ENCODE results near the gene ADRM1. TPM values are rescaled to one million over a fixed set of nuclear protein-coding genes. Genes with fewer than 3 reads are reported as not detected.

The ADRM1 gene
- total RNA-seq, 5 donors from 2014 or later (not counting 1 experiment from before 2014, with no cell fraction given): 44.7 to 80.3 (median 72.9) TPM

DNA sequence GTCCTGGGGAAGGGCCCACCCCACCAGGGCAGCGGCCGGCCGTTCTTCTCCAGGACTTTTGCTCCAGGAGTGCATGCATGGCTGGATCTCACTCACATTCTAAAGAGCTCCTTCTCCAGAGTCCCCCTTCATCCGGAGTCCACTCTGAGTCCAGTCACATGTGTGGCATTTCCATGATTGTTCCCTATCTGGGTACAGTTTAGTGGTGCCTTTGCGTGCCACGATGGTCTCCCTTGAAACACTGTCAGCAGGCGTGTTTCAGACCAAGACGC is 43.6 kb upstream of the ADRM1 start:
- peaks cover 48 to 76% of the 10 kb centered on the region in 2 donors for H3K36me3 ChIP-seq (ENCODE audit: control insufficient read depth in 2 of 2, extremely low read depth in 1 of 2, insufficient read depth in 1 of 2, low read length in 1 of 2)

DNA sequence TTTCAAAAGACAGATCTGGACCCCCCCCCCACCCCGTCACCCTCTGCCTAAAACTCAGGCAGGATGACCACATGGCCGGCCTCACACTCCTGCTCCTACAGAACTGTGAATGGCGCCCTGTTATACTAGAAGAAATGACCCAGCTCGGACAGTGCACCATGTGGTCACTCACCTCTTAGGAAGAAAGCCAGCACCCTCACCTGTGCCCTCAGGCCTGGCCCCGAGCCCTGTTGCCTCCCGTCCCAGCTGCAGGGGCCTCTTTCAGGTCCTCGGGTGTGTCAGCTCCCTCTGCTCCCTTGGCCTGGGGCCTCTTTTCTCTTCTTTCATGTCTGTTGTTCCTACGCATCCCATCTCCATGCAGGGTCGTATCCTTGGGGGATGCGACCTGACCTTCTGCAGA is 40.7 kb upstream of the ADRM1 start:
- ChIA-PET POLR2A (no interaction called here), CTCF (no interaction called here)
- ATAC-seq (replicated peaks in 1 of 4): no peak
- Histone ChIP-seq H3K4me3 (ENCODE audit: control insufficient read depth in 1 of 2, extremely low read depth in 1 of 2, low read length in 1 of 2) (no peak overlapping the region), H3K27me3 (replicated peaks in 1 of 2; ENCODE audit: control insufficient read depth in 2 of 2, extremely low read depth in 1 of 2, insufficient read depth in 2 of 2, low read length in 1 of 2) (no peaks in the 10 kb centered on the region), H3K9me3 (no peaks in the 10 kb centered on the region), H3K36me3 (ENCODE audit: control insufficient read depth in 2 of 2, extremely low read depth in 1 of 2, insufficient read depth in 1 of 2, low read length in 1 of 2) (peaks cover 45 to 87% of the 10 kb centered on the region in 2 donors), H3K4me1 (ENCODE audit: control insufficient read depth in 1 of 2, extremely low read depth in 1 of 2, insufficient read depth in 2 of 2, low read length in 2 of 2) (no peaks in the 10 kb centered on the region), H3K27ac (ENCODE audit: low read length) (no peak overlapping the region)
- Mint-ChIP-seq H3K4me3 (no peak overlapping the region), H3K4me1 (no peaks in the 10 kb centered on the region), H3K27me3 (no peaks in the 10 kb centered on the region), H3K36me3 (peaks cover 47% of the 10 kb centered on the region), H3K27ac (no peak overlapping the region), H3K9me3 (no peaks in the 10 kb centered on the region)
- DNase-seq: no peak
- 97% methylated on average over 10 of the region's 10 CpGs for WGBS (ENCODE audit: insufficient coverage)

More for the DNA sequence above, 43.6 kb upstream of the ADRM1 start:
- no peaks in the 10 kb centered on the region for H3K9me3 Mint-ChIP-seq
- POLR2A ChIA-PET: no interaction called here
- no peak for ATAC-seq (replicated peaks in 1 of 4)
- CTCF ChIA-PET: no interaction called here
- 94% methylated on average over 8 of the region's 8 CpGs for WGBS (ENCODE audit: insufficient coverage)
- no peak for DNase-seq
- Histone ChIP-seq H3K27ac (ENCODE audit: low read length) (no peak overlapping the region), H3K9me3 (no peaks in the 10 kb centered on the region), H3K4me3 (ENCODE audit: control insufficient read depth in 1 of 2, extremely low read depth in 1 of 2, low read length in 1 of 2) (no peak overlapping the region), H3K27me3 (replicated peaks in 1 of 2; ENCODE audit: control insufficient read depth in 2 of 2, extremely low read depth in 1 of 2, insufficient read depth in 2 of 2, low read length in 1 of 2) (no peaks in the 10 kb centered on the region), H3K4me1 (ENCODE audit: control insufficient read depth in 1 of 2, extremely low read depth in 1 of 2, insufficient read depth in 2 of 2, low read length in 2 of 2) (no peaks in the 10 kb centered on the region)
- H3K4me3 Mint-ChIP-seq: no peak overlapping the region
- H3K4me1 Mint-ChIP-seq: peaks cover 4 to 8% (median 6%) of the 10 kb centered on the region in 3 donors
- H3K36me3 Mint-ChIP-seq: peaks cover 34% of the 10 kb centered on the region
- H3K27ac Mint-ChIP-seq: no peak overlapping the region
- H3K27me3 Mint-ChIP-seq: no peaks in the 10 kb centered on the region

DNA sequence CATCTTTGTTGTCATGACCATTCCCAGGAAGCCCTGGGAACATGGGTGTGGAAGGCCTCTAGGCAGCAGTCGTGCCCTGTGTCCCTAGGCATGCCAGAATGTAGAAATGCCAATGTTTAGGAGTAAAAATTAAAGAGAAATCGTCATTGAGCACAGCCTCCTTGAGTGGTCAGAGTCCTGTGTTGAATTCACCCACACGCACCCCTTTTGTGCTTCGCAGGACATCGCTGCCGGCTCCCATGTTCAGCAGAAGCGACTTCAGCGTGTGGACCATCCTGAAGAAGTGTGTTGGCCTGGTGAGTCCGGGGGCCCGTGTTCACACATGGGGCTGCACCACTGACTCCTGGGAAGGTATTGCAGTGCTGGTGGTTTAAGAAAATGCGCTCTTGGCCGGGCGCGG is 39.4 kb upstream of the ADRM1 start:
- WGBS (ENCODE audit: insufficient coverage): 94% methylated on average over 5 of the region's 14 CpGs
- no peaks in the 10 kb centered on the region for H3K9me3 ChIP-seq
- CTCF ChIA-PET: no interaction called here
- POLR2A ChIA-PET: no interaction called here
- Mint-ChIP-seq H3K27me3 (no peaks in the 10 kb centered on the region), H3K4me3 (no peak overlapping the region), H3K4me1 (no peaks in the 10 kb centered on the region), H3K27ac (no peak overlapping the region), H3K9me3 (no peaks in the 10 kb centered on the region), H3K36me3 (peaks cover 49% of the 10 kb centered on the region)
- no peak for DNase-seq
- no peaks in the 10 kb centered on the region for H3K4me1 ChIP-seq (ENCODE audit: control insufficient read depth in 1 of 2, extremely low read depth in 1 of 2, insufficient read depth in 2 of 2, low read length in 2 of 2)
- H3K27ac ChIP-seq (ENCODE audit: low read length): no peak overlapping the region
- H3K4me3 ChIP-seq (ENCODE audit: control insufficient read depth in 1 of 2, extremely low read depth in 1 of 2, low read length in 1 of 2): no peak overlapping the region
- H3K36me3 ChIP-seq (ENCODE audit: control insufficient read depth in 2 of 2, extremely low read depth in 1 of 2, insufficient read depth in 1 of 2, low read length in 1 of 2): peaks cover 36 to 82% of the 10 kb centered on the region in 2 donors
- no peaks in the 10 kb centered on the region for H3K27me3 ChIP-seq (replicated peaks in 1 of 2; ENCODE audit: control insufficient read depth in 2 of 2, extremely low read depth in 1 of 2, insufficient read depth in 2 of 2, low read length in 1 of 2)
- ATAC-seq (replicated peaks in 1 of 4): no peak

DNA sequence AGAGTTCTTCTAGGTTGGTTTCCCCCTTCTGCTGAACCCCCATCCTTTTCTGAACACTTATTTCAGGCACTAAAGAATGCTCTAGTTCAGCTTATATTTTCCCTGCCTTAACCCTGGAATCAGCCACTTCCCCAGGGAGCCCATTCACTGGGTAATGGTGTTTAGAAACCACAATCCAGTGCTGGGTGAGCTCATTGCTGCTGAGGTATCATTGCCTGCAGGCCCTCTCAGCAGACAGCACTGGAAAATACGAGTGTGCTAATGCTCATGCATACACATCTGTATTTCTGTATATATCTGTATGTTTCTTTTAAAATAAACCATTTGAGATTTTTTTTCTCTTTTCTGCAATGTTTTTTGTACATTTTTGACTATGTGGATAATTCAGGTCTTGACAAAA is 37.4 kb upstream of the ADRM1 start:
- Mint-ChIP-seq H3K4me3 (no peak overlapping the region), H3K36me3 (peaks cover 43% of the 10 kb centered on the region), H3K9me3 (no peaks in the 10 kb centered on the region), H3K27ac (no peak overlapping the region), H3K4me1 (no peaks in the 10 kb centered on the region), H3K27me3 (no peaks in the 10 kb centered on the region)
- Histone ChIP-seq H3K27ac (ENCODE audit: low read length) (no peak overlapping the region), H3K27me3 (replicated peaks in 1 of 2; ENCODE audit: control insufficient read depth in 2 of 2, extremely low read depth in 1 of 2, insufficient read depth in 2 of 2, low read length in 1 of 2) (no peaks in the 10 kb centered on the region), H3K4me3 (ENCODE audit: control insufficient read depth in 1 of 2, extremely low read depth in 1 of 2, low read length in 1 of 2) (no peak overlapping the region), H3K4me1 (ENCODE audit: control insufficient read depth in 1 of 2, extremely low read depth in 1 of 2, insufficient read depth in 2 of 2, low read length in 2 of 2) (no peaks in the 10 kb centered on the region), H3K9me3 (no peaks in the 10 kb centered on the region), H3K36me3 (ENCODE audit: control insufficient read depth in 2 of 2, extremely low read depth in 1 of 2, insufficient read depth in 1 of 2, low read length in 1 of 2) (peaks cover 40 to 69% of the 10 kb centered on the region in 2 donors)
- ATAC-seq (replicated peaks in 1 of 4) (no peak), DNase-seq (no peak)
- CTCF ChIA-PET: no interaction called here
- no CpG with 5 or more reads among the region's 1 CpG for WGBS (ENCODE audit: insufficient coverage)
- POLR2A ChIA-PET: no interaction called here

DNA sequence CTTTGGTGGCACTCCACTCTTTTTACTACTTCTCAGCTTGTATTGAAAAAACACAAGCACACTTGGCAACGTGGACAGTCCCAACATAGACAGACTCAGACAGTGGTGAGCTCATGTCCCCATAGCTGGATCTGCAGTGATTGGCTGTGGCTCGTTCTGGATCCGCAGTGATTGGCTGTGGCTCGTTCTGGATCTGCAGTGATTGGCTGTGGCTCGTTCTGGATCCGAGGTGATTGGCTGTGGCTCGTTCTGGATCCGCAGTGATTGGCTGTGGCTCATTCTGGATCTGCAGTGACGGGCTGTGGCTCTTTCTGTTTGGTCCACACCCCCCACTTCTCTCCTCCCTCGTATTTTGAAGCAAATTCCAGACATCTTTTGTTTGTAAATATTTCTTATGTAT is 36.5 kb upstream of the ADRM1 start:
- H3K4me1 Mint-ChIP-seq: no peaks in the 10 kb centered on the region

DNA sequence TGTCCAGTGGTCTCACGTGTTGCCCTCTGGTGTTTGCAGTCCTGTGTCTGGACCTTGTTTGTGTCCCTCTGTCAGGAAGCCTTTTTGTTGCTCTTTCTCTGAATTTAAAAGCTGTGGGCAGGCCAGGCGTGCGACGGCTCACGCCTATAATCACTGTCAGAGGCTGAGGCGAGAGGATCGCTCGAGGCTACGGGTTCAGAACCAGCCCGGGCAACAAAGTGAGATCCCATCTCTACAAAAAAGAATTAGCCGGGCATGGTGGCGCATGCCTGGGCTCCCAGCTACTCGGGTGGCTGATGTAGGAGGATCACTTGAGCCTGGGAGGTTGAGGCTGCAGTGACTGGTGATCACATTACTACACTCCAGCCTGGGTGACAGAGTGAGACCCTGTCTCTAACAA is 35.9 kb upstream of the ADRM1 start:
- Histone ChIP-seq H3K4me1 (ENCODE audit: control insufficient read depth in 1 of 2, extremely low read depth in 1 of 2, insufficient read depth in 2 of 2, low read length in 2 of 2) (no peaks in the 10 kb centered on the region), H3K27me3 (replicated peaks in 1 of 2; ENCODE audit: control insufficient read depth in 2 of 2, extremely low read depth in 1 of 2, insufficient read depth in 2 of 2, low read length in 1 of 2) (no peaks in the 10 kb centered on the region), H3K9me3 (no peaks in the 10 kb centered on the region), H3K36me3 (ENCODE audit: control insufficient read depth in 2 of 2, extremely low read depth in 1 of 2, insufficient read depth in 1 of 2, low read length in 1 of 2) (peaks cover 29 to 61% of the 10 kb centered on the region in 2 donors), H3K4me3 (ENCODE audit: control insufficient read depth in 1 of 2, extremely low read depth in 1 of 2, low read length in 1 of 2) (no peak overlapping the region), H3K27ac (ENCODE audit: low read length) (no peak overlapping the region)
- no peak for DNase-seq
- H3K9me3 Mint-ChIP-seq: no peaks in the 10 kb centered on the region
- no peak for ATAC-seq (replicated peaks in 1 of 4)
- no peaks in the 10 kb centered on the region for H3K4me1 Mint-ChIP-seq
- H3K27me3 Mint-ChIP-seq: no peaks in the 10 kb centered on the region
- peak overlapping the region in 1 of 2 donors; percentile 44 for H3K27ac Mint-ChIP-seq
- CTCF ChIA-PET: no interaction called here
- no peak overlapping the region for H3K4me3 Mint-ChIP-seq
- H3K36me3 Mint-ChIP-seq: peaks cover 34% of the 10 kb centered on the region
- WGBS (ENCODE audit: insufficient coverage): 95% methylated on average over 4 of the region's 13 CpGs
- POLR2A ChIA-PET: no interaction called here

More for the DNA sequence above, 36.5 kb upstream of the ADRM1 start:
- no peak overlapping the region for H3K27ac Mint-ChIP-seq
- peaks cover 39% of the 10 kb centered on the region for H3K36me3 Mint-ChIP-seq
- Histone ChIP-seq H3K9me3 (no peaks in the 10 kb centered on the region), H3K4me3 (ENCODE audit: control insufficient read depth in 1 of 2, extremely low read depth in 1 of 2, low read length in 1 of 2) (no peak overlapping the region), H3K27ac (ENCODE audit: low read length) (no peak overlapping the region), H3K27me3 (replicated peaks in 1 of 2; ENCODE audit: control insufficient read depth in 2 of 2, extremely low read depth in 1 of 2, insufficient read depth in 2 of 2, low read length in 1 of 2) (no peaks in the 10 kb centered on the region), H3K4me1 (ENCODE audit: control insufficient read depth in 1 of 2, extremely low read depth in 1 of 2, insufficient read depth in 2 of 2, low read length in 2 of 2) (no peaks in the 10 kb centered on the region), H3K36me3 (ENCODE audit: control insufficient read depth in 2 of 2, extremely low read depth in 1 of 2, insufficient read depth in 1 of 2, low read length in 1 of 2) (peaks cover 34 to 60% of the 10 kb centered on the region in 2 donors)
- no peaks in the 10 kb centered on the region for H3K27me3 Mint-ChIP-seq
- DNase-seq (peak in 2 of 35 experiments; percentile 3 to 8), ATAC-seq (replicated peaks in 1 of 4) (no peak)
- ChIA-PET POLR2A (no interaction called here), CTCF (no interaction called here)
- 98% methylated on average over 7 of the region's 10 CpGs for WGBS (ENCODE audit: insufficient coverage)
- no peaks in the 10 kb centered on the region for H3K9me3 Mint-ChIP-seq
- no peak overlapping the region for H3K4me3 Mint-ChIP-seq

DNA sequence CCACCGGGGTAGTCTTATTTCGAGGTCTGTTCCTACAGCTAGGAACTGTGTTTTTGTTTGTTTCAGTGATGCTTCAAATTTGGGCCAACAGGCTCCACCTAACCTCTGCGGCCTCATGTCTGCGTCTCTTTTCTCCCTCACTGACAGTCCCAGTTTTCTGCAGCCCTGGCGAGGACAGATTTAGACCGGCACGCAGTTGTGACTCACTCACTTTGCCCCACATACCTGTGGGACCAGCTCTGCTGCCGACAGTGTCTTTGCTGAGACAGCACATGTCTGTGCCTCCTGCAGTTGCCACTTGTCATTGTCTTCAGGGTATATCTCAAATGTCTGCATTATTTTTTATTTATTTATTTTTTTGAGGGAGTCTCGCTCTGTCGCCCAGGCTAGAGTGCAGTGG is 35.3 kb upstream of the ADRM1 start:
- CTCF ChIA-PET: no interaction called here
- Histone ChIP-seq H3K36me3 (ENCODE audit: control insufficient read depth in 2 of 2, extremely low read depth in 1 of 2, insufficient read depth in 1 of 2, low read length in 1 of 2) (peaks cover 23 to 61% of the 10 kb centered on the region in 2 donors), H3K4me1 (ENCODE audit: control insufficient read depth in 1 of 2, extremely low read depth in 1 of 2, insufficient read depth in 2 of 2, low read length in 2 of 2) (no peaks in the 10 kb centered on the region), H3K4me3 (ENCODE audit: control insufficient read depth in 1 of 2, extremely low read depth in 1 of 2, low read length in 1 of 2) (no peak overlapping the region), H3K27me3 (replicated peaks in 1 of 2; ENCODE audit: control insufficient read depth in 2 of 2, extremely low read depth in 1 of 2, insufficient read depth in 2 of 2, low read length in 1 of 2) (no peaks in the 10 kb centered on the region), H3K27ac (ENCODE audit: low read length) (no peak overlapping the region), H3K9me3 (no peaks in the 10 kb centered on the region)
- POLR2A ChIA-PET: interaction anchor here in 1 of 2 donors (0.7 kb wide), 1 partner anchor 157 kb away, joined by 6 read pairs; no protein-coding TSS in a partner anchor
- Mint-ChIP-seq H3K27me3 (no peaks in the 10 kb centered on the region), H3K4me1 (no peaks in the 10 kb centered on the region), H3K36me3 (peaks cover 31% of the 10 kb centered on the region), H3K9me3 (no peaks in the 10 kb centered on the region), H3K4me3 (no peak overlapping the region), H3K27ac (no peak overlapping the region)
- 98% methylated on average over 5 of the region's 10 CpGs for WGBS (ENCODE audit: insufficient coverage)
- DNase-seq (no peak), ATAC-seq (replicated peaks in 1 of 4) (no peak)

All from T-cell (primary cell).